ENCODE results near the gene CLSTN1.

The CLSTN1 gene

GRCh38 chr1:9850442-9851162, 26.8 kb upstream of the CLSTN1 start:
- DNase-seq, result no peak

- no peak for DNase-seq
These were observed 26.1 kb upstream of the CLSTN1 start for GRCh38 chr1:9849691-9850441.

- DNase-seq, result no peak
These were observed 24.3 kb upstream of the CLSTN1 start for GRCh38 chr1:9848022-9848421.

- no peak for DNase-seq
These were observed 23.5 kb upstream of the CLSTN1 start for GRCh38 chr1:9847269-9847668.

GRCh38 chr1:9846611-9847171, 22.9 kb upstream of the CLSTN1 start:
- DNase-seq, result no peak

- DNase-seq, result no peak
These were observed 22.1 kb upstream of the CLSTN1 start for GRCh38 chr1:9845914-9846313.

GRCh38 chr1:9844756-9845155, 21.0 kb upstream of the CLSTN1 start:
- no peak for DNase-seq

- DNase-seq, result no peak
These were observed 20.3 kb upstream of the CLSTN1 start for GRCh38 chr1:9844106-9844505.

GRCh38 chr1:9843576-9843945, 19.8 kb upstream of the CLSTN1 start:
- DNase-seq, result no peak

- DNase-seq, result no peak
These were observed 19.2 kb upstream of the CLSTN1 start for GRCh38 chr1:9842781-9843575.

GRCh38 chr1:9842073-9842711, 18.4 kb upstream of the CLSTN1 start:
- no peak for DNase-seq

- DNase-seq, result no peak
These were observed 17.7 kb upstream of the CLSTN1 start for GRCh38 chr1:9841460-9841859.

GRCh38 chr1:9840176-9840575, 16.4 kb upstream of the CLSTN1 start:
- no peak for DNase-seq

- DNase-seq, result no peak
These were observed 15.2 kb upstream of the CLSTN1 start for GRCh38 chr1:9838946-9839345.

- no peak for DNase-seq
These were observed 12.8 kb upstream of the CLSTN1 start for GRCh38 chr1:9836632-9836960.

GRCh38 chr1:9835758-9836631, 12.2 kb upstream of the CLSTN1 start:
- DNase-seq, result no peak

GRCh38 chr1:9835404-9835757, 11.6 kb upstream of the CLSTN1 start:
- DNase-seq, result no peak

GRCh38 chr1:9833632-9834031, 9.9 kb upstream of the CLSTN1 start:
- no peak for DNase-seq

GRCh38 chr1:9827558-9828185, 3.9 kb upstream of the CLSTN1 start:
- no peak for DNase-seq

- DNase-seq, result no peak
These were observed 2.9 kb upstream of the CLSTN1 start for GRCh38 chr1:9826616-9827015.

- no peak for DNase-seq
These were observed 2.3 kb upstream of the CLSTN1 start for GRCh38 chr1:9826087-9826486.

Data from effector CD4-positive, alpha-beta T cell (primary cell).